H9 (cell line): ENCODE results near the gene ST6GAL1. TPM values are rescaled to one million over a fixed set of nuclear protein-coding genes. Genes with fewer than 3 reads are reported as not detected.
A peak's percentile ranks its signal among the peaks of the same experiment; 100 is the strongest.

Experiments
- DNase-seq: peaks from one replicate; pipeline ENCODE4 v3.0.0-alpha.2; 2017
- H2AFZ ChIP-seq: one replicate; pipeline ENCODE4 v1.6.1; 2013; ENCODE audit warnings: mild to moderate bottlenecking, low read length, control low read depth, moderate library complexity
- H2AK5ac ChIP-seq: 2 replicates; pipeline ENCODE4 v1.6.1; 2013; ENCODE audit warnings: low read length, control low read depth, mixed read lengths; ENCODE audit not compliant: insufficient read length
- H2BK120ac ChIP-seq: one replicate; pipeline ENCODE4 v1.6.1; 2013; ENCODE audit warnings: low read depth, mild to moderate bottlenecking, low read length, control low read depth, inconsistent platforms; ENCODE audit not compliant: poor library complexity, severe bottlenecking
- H2BK12ac ChIP-seq: 2 replicates; pipeline ENCODE4 v1.6.1; 2013; ENCODE audit warnings: low read length, control low read depth, mixed read lengths, low read depth; ENCODE audit not compliant: insufficient read length
- H2BK15ac ChIP-seq: 2 replicates; pipeline ENCODE4 v1.6.1; 2013; ENCODE audit warnings: low read depth, low read length, control low read depth
- H2BK20ac ChIP-seq: one replicate; pipeline ENCODE4 v1.6.1; 2013; ENCODE audit warnings: low read depth, mild to moderate bottlenecking, low read length, control low read depth, inconsistent platforms; ENCODE audit not compliant: poor library complexity, severe bottlenecking
- H2BK5ac ChIP-seq: 2 replicates; pipeline ENCODE4 v1.6.1; 2013; ENCODE audit warnings: low read length, control low read depth, mixed read lengths; ENCODE audit not compliant: insufficient read length
- H3K14ac ChIP-seq: 2 replicates; pipeline ENCODE4 v1.6.1; 2013; ENCODE audit warnings: low read length, control low read depth; ENCODE audit not compliant: insufficient read depth
- H3K18ac ChIP-seq: 2 replicates; pipeline ENCODE4 v1.6.1; 2013; ENCODE audit warnings: low read depth, mild to moderate bottlenecking, mixed read lengths, low read length, control low read depth; ENCODE audit not compliant: insufficient read length
- H3K23ac ChIP-seq: 2 replicates; pipeline ENCODE4 v1.6.1; 2013; ENCODE audit warnings: low read length, control low read depth, mixed read lengths, low read depth; ENCODE audit not compliant: insufficient read length
- H3K23me2 ChIP-seq: 2 replicates; pipeline ENCODE4 v1.6.1; 2013; ENCODE audit warnings: low read depth, mild to moderate bottlenecking, mixed read lengths, low read length, control low read depth; ENCODE audit not compliant: insufficient read length, poor library complexity, severe bottlenecking
- H3K27ac ChIP-seq: 2 replicates; pipeline ENCODE4 v1.5.1; 2013; ENCODE audit warnings: low read length, control low read depth, mixed read lengths, low read depth; ENCODE audit not compliant: insufficient read length
- H3K27me3 ChIP-seq: 2 replicates; pipeline ENCODE4 v1.6.1; 2013; ENCODE audit warnings: low read length, control low read depth, inconsistent platforms; ENCODE audit not compliant: insufficient read depth
- H3K4ac ChIP-seq: 2 replicates; pipeline ENCODE4 v1.6.1; 2013; ENCODE audit warnings: low read depth, mild to moderate bottlenecking, control low read depth, inconsistent platforms, low read length, moderate library complexity
- H3K4me1 ChIP-seq: 2 replicates; pipeline ENCODE4 v1.6.1; 2013; ENCODE audit warnings: low read length, control low read depth, inconsistent platforms; ENCODE audit not compliant: insufficient read depth
- H3K4me2 ChIP-seq: 2 replicates; pipeline ENCODE4 v1.6.1; 2013; ENCODE audit warnings: low read length, control low read depth, mixed read lengths; ENCODE audit not compliant: insufficient read length, insufficient read depth
- H3K56ac ChIP-seq: 2 replicates; pipeline ENCODE4 v1.6.1; 2013; ENCODE audit warnings: low read depth, mild to moderate bottlenecking, mixed read lengths, low read length, control low read depth; ENCODE audit not compliant: insufficient read length
- H3K79me1 ChIP-seq: 2 replicates; pipeline ENCODE4 v1.6.1; 2013; ENCODE audit warnings: low read depth, mild to moderate bottlenecking, moderate library complexity, low read length, control low read depth, inconsistent platforms; ENCODE audit not compliant: insufficient read depth, poor library complexity, severe bottlenecking
- H3K79me2 ChIP-seq: 2 replicates; pipeline ENCODE4 v1.6.1; 2013; ENCODE audit warnings: low read length, control low read depth, inconsistent platforms; ENCODE audit not compliant: insufficient read depth
- H3K9ac ChIP-seq: 2 replicates; pipeline ENCODE4 v1.6.1; 2013; ENCODE audit warnings: low read length, control low read depth, mixed read lengths; ENCODE audit not compliant: insufficient read length; ENCODE audit errors: extremely low read depth
- H3K9me3 ChIP-seq: one replicate; pipeline ENCODE4 v1.6.1; 2013; ENCODE audit warnings: low read depth, low read length, inconsistent platforms; ENCODE audit not compliant: control insufficient read depth
- H3T11ph ChIP-seq: one replicate; pipeline ENCODE4 v1.6.1; 2013; ENCODE audit warnings: mild to moderate bottlenecking, low read length, control low read depth, inconsistent platforms
- H4K20me1 ChIP-seq: one replicate; pipeline ENCODE4 v1.6.1; 2013; ENCODE audit not compliant: control insufficient read depth, insufficient read length, insufficient read depth
- H4K5ac ChIP-seq: 2 replicates; pipeline ENCODE4 v1.6.1; 2013; ENCODE audit warnings: low read depth, mild to moderate bottlenecking, mixed read lengths, low read length, control low read depth; ENCODE audit not compliant: insufficient read length
- H4K8ac ChIP-seq: replicated peaks from 2 replicates; pipeline ENCODE4 v1.6.1; 2013; ENCODE audit warnings: low read length, control low read depth, mixed read lengths, low read depth; ENCODE audit not compliant: insufficient read length
- H4K91ac ChIP-seq: 2 replicates; pipeline ENCODE4 v1.6.1; 2013; ENCODE audit warnings: low read depth, mild to moderate bottlenecking, moderate library complexity, mixed read lengths, low read length, control low read depth; ENCODE audit not compliant: insufficient read length
- H3K27ac Mint-ChIP-seq, 3 experiments: 2 replicates in 2 of 3; 3 replicates in 1 of 3; pipeline ENCODE4 v1.8.0; 2020 to 2021; ENCODE audit warnings: mixed read lengths in 3 of 3, mild to moderate bottlenecking in 1 of 3, moderate library complexity in 1 of 3
- H3K27me3 Mint-ChIP-seq: 2 replicates; pipeline ENCODE4 v1.8.0; 2021; ENCODE audit warnings: low read depth, mild to moderate bottlenecking, moderate library complexity, mixed read lengths
- H3K36me3 Mint-ChIP-seq, 3 experiments: 2 replicates in 2 of 3; 3 replicates in 1 of 3; pipeline ENCODE4 v1.8.0; 2020 to 2021; ENCODE audit warnings: low read depth in 3 of 3, mixed read lengths in 3 of 3; ENCODE audit not compliant: insufficient read depth in 1 of 3
- H3K4me1 Mint-ChIP-seq, 2 experiments: 2 replicates each; pipeline ENCODE4 v1.8.0; 2020; ENCODE audit warnings: mixed read lengths in 2 of 2
- H3K4me3 Mint-ChIP-seq, 2 experiments: 2 replicates in 1 of 2; 3 replicates in 1 of 2; pipeline ENCODE4 v1.8.0; 2020 to 2021; ENCODE audit warnings: mild to moderate bottlenecking in 2 of 2, mixed read lengths in 2 of 2, moderate library complexity in 1 of 2
- H3K9me3 Mint-ChIP-seq, 2 experiments: 2 replicates in 1 of 2; 3 replicates in 1 of 2; pipeline ENCODE4 v1.8.0; 2020; ENCODE audit warnings: mild to moderate bottlenecking in 2 of 2, mixed read lengths in 2 of 2, moderate library complexity in 1 of 2
- CTCF ChIP-seq: fragments of 200-600 bp; sonication (generic); conservative IDR thresholded peaks from 3 replicates; pipeline ENCODE4 v1.8.0; 2021; ENCODE audit warnings: antibody characterized with exemption, mild to moderate bottlenecking
- WGBS: extraction: QIAGEN DNeasy Blood & Tissue Kit; methylation state at CpG from one replicate; pipeline ENCODE4 v1.1.7; 2013; ENCODE audit warnings: missing lambda C conversion rate, low lambda C conversion rate, mixed read lengths; ENCODE audit not compliant: insufficient read length; ENCODE audit errors: extremely low coverage; 5-methylcytosine and 5-hydroxymethylcytosine counted together
- total RNA-seq: library from RNA; stranded (reverse); gene quantifications from 2 replicates; pipeline ENCODE4 v1.2.1, GENCODE V29; 2021

ST6GAL1 gene
- total RNA-seq, 1 experiment from 2014 or later: 139 TPM

GRCh38 chr3:186975726-186976125, 45.4 kb downstream of the ST6GAL1 start:
- Histone ChIP-seq H3K9me3 (no peaks in the 10 kb centered on the region), H2AFZ (no peak overlapping the region), H3T11ph (no peak overlapping the region), H3K14ac (no peak overlapping the region), H3K23ac (no peak overlapping the region), H2BK15ac (no peak overlapping the region), H2BK5ac (no peak overlapping the region), H2AK5ac (no peak overlapping the region), H3K9ac (no peak overlapping the region), H3K4ac (no peak overlapping the region; the same call in 1 of the 2 replicates), H2BK120ac (no peak overlapping the region), H3K27me3 (no peaks in the 10 kb centered on the region), H4K8ac (no peak overlapping the region), H4K20me1 (no peaks in the 10 kb centered on the region), H4K5ac (no peak overlapping the region), H3K79me1 (peaks cover 1% of the 10 kb centered on the region), H3K4me2 (no peak overlapping the region), H3K4me1 (peaks cover 11% of the 10 kb centered on the region), H4K91ac (no peak overlapping the region), H2BK12ac (no peak overlapping the region), H3K56ac (no peak overlapping the region), H3K27ac (no peak overlapping the region), H3K23me2 (peaks cover 5% of the 10 kb centered on the region), H3K18ac (no peak overlapping the region), H3K79me2 (0 out of 2 replicates have a peak, but pooled peaks cover 1% of the 10 kb centered on the region), H2BK20ac (no peak overlapping the region)
- Mint-ChIP-seq H3K4me1 (peaks cover 25 to 26% of the 10 kb centered on the region in 2 experiments), H3K27me3 (no peaks in the 10 kb centered on the region), H3K36me3 (peaks cover 53 to 93% (median 83%) of the 10 kb centered on the region in 3 experiments), H3K9me3 (no peaks in the 10 kb centered on the region), H3K4me3 (peak overlapping the region in 1 of 2 experiments; percentile 29; a peak in 1 of 5 replicates), H3K27ac (peak overlapping the region; percentile 81 to 95 (median 87))
- WGBS: no CpG with 5 or more reads among the region's 6 CpGs
- no peak for DNase-seq
- TF ChIP-seq CTCF: no peak
